NCI-H526 (cell line): ENCODE measurements around the gene C3orf62.
"Not testable (repeated sequence)": the region's sequence is repeated elsewhere in the genome, so short reads cannot be mapped to it uniquely, and the experiment has no call there.

ENCODE experiments used
- DNase-seq, 2 experiments: peaks; one replicate each; lab custom pipeline; 2025; lab: John Stamatoyannopoulos, UW

The C3orf62 gene

DNA sequence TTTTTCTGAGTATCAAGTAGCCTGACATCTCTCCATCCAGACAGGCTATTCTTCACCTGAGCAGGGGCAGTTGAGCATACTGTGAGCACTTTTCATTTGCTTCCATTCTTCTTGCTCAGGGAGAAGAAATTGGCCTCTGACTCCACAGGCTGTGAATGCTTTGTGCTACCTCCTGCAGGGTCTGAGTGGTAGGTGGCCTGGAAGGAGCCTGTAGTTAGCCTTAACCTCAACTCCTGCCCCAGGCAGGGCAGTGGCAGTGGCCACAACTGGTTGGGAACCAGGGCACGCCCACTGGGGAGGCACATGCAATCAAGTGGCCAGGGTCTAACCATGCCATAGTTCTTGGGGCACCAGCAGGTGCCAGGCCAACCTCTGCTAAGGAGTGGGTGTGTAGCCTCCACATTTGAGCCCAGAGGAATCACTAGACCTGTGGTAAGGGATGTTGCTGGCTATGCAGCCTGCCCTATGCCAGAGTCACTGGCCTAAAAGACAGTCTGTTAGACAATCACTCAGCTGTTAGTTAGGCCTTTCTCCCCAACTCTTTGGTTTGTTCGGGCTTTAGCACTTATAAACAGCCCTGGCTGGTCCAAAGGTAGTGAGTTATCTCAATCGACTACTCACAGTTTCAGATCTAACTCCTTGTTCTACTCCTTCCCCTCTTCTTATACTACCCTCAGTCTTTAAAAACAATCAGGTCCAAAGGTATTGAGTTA lies 7.4 kb downstream of the C3orf62 start:
- DNase-seq: no peak

DNA sequence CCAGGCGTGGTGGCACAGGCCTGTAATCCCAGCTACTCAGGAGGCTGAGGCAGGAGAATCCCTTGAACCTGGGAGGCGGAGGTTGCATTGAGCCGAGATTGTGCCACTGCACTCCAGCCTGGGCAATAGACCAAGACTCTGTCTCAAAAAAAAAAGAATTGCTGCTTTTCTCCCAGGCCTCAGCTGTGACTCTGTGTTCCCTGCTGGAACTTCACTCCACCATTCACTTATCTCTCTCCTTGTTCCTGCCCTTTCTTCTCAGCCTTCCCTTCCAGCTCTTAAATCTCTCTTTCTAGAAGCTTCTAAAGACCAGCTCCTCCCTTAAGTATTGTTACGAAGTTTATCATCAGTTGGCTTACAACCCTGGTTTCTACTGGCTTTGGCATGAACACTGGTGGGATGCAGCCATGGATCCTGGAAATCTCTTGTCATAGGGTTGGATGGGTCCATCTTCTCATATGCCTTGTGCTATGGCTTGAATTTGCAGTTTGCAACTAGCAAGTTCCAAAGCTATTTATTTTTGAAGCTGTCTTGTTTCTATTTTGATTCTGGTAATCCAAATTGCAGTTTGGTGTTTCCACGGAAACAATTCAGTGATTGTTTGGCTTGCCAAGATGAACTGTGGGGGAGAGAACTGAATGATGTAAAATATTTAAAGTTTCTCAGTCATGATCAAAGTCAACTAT lies 10.5 kb downstream of the C3orf62 start:
- DNase-seq: no peak

DNA sequence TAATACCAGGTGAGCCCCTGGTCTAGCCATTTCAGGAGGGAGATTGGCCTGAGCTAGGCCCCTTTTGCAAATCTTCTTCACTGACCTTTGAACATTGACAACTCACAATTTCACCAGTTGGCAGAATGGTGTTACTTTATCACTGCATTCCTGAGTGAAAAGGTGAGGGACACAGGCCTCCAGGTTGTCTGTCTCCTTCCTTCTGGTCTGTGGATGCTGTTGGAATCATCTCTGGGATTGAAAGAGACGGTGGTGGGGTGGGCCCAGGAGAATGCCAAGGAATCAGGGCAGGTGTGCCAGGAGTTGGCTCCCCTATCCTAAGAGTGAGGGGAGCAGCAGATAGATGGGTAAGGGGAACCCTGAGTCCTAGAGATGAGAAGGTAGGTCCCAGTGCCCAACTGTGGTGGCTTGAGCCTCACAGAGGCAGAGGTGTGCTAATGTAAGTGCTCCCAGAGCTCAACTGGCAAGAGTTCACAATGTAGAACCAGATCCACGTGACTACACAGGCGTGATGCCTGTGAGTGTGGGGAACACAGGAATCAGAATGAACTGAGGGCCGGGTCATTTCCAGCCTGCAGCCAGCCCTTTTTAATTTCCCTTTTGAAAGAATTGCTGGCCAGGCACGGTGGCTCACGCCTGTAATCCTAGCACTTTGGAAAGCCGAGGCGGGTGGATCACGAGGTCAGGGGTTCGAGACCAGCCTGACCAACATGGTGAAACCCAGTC lies 11.2 kb downstream of the C3orf62 start:
- DNase-seq: no peak

DNA sequence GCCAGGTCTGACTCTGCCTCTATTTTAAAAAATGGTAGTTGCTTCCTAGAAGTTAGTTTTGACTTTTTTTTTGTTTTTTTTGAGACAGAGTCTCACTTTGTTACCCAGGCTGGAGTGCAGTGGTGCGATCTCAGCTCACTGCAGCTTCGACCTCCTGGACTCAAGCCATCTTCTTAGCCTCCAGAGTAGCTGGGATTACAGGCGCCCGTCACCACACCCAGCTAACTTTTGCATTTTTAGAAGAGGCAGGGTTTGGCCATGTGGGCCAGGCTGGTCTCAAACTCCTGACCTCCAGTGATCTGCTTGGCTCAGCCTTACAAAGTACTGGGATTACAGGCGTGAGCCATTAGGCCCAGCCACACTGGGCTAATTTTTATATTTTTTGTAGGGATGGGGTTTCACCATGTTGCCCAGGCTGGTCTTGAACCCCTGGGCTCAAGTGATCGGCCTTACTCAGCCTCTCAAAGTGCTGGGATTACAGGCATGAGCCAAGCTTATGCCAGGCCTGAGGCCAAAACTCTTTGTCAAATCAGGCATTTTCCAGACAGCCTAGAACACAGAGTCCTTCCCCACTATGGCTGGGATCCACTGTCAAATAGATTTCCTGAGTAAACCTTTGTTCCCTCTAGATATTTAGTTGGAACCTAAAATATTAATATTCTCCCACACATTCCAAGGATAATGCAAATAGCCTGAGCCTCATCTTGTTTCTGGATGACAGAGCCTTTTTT lies 13.7 kb downstream of the C3orf62 start:
- DNase-seq: no peak

DNA sequence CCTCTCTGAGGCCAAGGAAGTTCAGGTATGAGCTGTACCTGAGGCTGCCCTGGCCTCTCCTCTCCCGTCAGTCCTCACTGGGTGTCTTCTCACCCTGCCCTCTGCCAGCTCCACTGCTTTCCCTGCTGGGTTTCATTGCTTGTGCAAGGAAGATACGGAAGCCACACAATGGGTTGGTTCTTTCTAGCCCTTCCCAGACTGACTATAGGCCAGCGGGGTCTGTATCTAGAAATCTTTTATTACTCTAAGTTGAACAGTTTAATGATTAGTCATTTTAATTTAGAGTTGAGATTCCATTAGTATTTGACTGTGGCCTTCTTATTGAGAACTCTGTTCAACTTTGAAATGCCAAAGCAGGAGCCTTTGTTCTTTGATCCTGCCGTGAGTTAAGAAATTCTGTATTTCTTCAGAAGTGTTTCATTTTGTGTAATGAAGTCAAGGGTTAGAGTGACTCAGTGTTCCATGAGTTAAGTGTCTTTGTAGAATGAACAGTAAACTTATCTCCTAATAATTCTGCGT lies 16.2 kb downstream of the C3orf62 start:
- DNase-seq: no peak

DNA sequence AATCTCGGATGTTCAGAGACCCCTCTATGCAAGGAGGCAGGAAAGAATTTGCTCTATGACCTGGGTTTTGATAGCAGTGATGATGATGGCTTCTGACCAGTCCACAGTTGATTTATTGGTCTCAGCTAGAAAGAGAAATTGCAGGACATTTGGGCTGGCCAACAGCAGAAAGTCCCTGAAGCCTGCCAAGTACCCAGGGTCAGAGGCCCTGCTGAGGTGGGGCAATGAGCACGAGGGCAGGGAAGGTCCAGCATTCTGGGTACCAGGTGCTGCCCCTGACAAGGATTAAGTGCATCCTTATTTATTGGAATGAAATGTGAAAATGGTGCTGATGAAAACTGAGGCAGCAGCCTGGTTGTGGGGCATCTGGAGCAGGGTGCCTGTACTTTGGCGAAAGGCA lies 19.8 kb downstream of the C3orf62 start:
- no peak for DNase-seq

DNA sequence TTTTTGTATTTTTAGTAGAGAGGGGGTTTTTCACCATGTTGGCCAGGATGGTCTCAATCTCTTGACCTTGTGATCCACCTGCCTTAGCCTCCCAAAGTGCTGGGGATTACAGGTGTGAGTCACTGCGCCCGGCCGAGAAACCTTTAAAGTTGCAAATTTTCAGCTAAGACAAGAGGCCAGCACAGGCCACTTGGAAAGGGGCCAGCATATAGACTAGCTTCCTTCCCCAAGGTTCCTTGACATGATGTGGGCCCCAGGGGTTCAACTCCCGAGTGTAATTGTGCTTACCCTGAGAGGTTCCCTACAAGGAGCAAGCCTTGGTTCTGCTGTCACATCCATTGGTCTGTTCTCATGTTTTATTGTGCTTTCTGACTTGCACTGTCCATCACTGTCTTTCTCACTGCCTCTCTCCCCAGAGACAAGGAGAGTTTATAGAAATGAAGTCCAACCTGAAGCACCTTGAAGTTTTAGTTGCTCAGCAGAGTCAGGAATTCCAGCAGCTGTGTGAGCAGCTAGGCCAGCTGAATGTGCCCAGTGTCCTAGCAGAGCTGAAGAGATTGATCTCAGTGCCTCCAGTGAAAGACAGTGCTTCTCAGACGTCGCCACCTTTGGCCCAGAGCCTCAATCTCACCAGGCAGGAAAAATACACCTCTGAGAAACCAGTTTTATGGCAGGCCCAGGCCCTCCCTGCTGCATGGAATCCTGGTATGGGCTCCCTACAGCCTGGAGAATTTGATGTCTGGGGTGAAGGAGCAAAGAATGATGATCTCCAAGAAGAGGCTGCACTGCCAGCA lies 21.1 kb downstream of the C3orf62 start:
- no peak for DNase-seq

DNA sequence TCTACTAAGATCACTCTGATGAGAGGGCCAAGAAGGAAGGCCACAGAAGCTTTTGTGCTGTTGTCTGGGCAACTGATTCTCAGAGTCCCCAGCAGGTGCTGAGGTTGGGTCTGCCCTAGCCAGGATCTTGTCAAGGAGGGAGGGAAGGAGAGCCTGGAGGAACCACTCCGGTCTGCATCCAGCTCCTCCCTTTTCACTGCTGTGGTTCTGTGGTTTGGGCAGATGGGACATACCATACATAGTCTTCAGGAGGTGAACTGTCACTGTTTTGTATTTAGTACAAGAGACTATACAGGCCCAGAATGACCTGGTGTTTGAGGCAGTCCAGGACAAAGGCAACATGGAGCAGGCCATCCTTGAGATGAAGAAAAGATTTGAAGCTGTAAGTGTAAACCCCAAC lies 21.9 kb downstream of the C3orf62 start:
- no peak for DNase-seq

DNA sequence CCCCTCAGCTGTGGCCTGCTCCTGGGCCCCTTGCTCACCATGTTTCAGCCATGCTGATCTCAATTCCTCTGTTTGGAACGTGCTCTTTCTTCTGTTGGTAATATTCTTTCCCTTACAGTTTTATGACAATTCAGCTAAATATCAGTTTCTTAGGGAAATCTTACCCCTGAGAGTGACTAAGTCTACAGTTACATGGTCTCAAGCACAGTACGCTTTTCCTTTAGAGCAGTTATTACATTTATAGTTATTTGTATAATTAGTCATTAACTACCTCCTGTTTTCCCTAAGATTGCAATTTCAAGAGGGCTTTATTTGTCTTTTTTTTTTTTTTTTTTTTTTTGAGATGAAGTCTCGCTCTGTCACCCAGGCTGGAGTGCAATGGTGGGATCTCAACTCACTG lies 23.5 kb downstream of the C3orf62 start:
- no peak for DNase-seq

DNA sequence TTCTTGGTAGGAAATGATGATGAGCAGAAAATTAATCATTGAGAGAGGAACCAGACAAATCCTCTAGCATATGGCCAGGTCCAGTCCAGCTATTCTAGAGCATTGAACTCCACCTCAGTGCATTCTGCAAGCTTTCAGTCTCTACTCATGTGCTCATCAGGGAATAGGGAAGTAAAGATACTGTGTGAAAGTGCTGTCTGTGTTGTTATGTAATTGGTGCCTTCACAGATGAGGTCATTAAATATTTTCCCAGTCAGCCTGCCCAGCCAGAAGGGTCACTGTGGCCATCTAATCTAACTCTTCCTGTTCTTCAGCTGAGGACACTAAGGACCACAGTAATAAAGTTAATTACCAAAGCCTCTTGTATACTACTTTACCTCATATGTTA lies 28.2 kb downstream of the C3orf62 start:
- DNase-seq: no peak

DNA sequence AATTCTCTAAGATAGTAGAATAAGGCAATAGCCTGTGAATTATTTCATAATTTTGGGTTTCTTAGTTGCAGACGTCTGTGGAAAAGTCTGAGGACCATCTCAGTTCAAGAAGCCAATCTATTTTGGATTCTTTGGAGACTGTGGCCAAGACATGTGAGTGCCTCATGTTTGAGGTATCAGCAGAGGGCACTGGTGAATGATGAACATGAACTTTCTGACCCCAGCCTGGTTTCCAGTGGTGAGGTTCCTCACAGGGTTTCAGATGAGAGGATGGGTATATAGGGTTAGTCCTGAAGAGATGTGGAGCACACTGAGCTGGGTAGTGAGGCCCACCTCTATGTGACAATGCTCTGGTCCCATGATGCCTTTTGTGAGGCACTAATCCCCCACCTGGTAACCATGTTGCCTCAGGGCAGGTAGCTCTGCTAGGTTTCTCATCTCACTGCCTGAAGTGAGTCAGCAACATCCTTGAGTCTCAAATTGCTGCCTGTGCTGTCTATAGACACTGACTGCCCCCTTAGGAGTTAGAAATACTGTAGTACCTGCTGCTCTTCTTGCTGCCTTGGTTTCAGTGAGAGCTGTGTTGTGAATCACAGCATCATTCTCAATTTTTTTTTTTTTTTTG lies 32.3 kb downstream of the C3orf62 start:
- DNase-seq: no peak

DNA sequence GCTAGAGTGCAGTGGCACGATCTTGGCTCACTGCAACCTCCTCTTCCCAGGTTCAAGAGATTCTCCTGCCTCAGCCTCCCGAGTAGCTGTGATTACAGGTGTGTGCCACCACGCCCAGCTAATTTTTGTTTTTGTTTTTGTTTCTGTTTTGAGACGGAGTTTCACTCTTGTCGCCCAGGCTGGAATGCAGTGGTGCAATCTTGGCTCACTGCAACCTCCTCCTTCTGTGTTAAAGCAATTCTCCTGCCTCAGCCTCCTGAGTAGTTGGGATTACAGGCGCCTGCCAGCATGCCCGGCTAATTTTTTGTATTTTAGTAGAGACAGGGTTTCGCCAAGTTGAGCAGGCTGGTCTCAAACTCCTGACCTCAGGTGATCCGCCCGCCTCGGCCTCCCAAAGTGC lies 36.9 kb downstream of the C3orf62 start:
- DNase-seq: not testable (repeated sequence)

DNA sequence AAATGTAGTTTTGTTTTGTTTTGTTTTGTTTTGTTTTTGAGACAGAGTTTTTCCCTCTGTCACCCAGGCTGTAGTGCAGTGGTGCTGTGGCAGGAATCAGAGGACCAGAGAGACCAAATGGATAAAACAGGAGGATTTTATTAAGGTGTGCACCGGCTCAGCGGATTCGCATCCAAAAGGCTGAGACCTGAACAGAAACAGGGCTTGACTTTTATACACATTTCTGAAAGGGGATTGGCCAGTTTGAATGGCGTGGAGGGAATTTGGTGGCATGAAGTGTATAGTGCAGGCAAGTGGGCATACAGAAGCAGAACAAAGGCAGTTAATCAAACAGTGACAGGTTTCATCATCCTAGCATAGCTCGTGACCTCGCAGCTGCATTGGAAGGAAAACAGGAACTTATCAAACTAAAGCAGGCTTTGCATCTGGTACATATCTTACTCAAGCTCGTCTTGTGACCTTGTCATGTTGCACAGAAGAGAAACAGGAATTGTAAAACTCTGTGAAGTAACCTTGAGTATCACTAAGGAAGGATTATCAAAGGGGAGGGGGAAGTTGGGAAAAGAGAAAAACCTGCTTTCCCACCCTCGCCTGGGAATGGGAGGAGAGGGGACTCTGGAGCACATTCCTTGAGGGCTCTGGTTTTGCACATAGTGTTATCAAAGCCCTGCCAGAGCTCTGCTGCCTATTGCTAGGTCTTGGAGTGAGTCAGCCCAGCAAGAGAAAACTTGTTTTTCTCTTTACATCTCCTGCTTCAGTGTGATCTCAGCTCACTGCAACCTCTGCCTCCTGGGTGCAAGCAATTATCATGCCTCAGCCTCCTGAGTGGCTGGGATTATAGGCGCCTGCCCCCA lies 38.5 kb downstream of the C3orf62 start:
- DNase-seq: no peak

DNA sequence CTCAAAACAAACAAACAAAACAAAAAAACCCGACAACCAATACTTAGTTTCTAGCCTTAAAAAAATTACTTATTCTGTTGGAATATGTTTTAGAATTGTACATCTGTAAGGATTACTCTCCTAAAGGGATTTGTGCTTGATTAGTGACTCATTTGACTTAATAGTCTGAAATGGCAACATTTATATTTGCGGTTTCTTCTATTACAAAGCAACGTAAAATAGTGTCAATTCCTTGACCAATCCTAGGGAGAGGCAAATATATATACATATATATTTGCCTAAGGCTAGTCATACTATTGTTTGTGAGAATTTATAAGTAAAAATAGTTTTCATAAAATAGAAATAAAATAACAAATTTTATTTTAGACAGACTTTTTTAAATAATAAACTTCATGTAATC lies 39.7 kb downstream of the C3orf62 start:
- DNase-seq: no peak

DNA sequence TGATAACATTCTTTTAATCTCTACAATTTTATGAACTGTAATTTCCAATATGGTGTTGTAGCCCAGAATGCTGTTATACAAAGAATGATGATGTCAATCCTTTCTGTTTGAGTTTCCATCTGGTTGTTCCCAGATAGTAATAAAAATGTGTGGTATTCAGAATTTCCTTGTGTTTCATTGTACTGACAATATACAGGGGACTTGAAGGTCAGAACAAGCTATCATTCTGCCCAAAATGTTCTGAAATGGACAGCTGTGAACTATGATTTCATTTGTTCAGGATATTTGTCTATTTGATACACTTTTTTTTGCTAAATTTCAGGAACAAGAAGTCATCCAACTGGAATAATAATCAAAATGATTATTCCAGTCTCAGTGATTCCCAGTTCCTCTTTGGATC lies 40.8 kb downstream of the C3orf62 start:
- DNase-seq: no peak

DNA sequence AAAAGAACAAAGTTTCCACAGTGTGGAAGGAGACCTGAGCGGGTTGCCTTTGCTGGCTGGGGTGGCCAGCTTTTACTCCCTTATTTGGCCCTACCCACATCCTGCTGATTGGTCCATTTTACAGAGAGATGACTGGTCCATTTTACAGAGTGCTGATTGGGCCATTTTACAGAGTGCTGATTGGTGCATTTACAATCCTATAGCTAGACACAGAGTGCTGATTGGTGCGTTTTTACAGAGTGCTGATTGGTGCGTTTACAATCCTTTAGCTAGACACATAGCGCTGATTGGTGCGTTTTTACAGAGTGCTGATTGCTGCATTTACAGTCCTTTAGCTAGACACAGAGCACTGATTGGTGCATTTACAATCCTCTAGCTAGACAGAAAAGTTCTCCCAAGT lies 48.2 kb downstream of the C3orf62 start:
- not testable (repeated sequence) for DNase-seq

DNA sequence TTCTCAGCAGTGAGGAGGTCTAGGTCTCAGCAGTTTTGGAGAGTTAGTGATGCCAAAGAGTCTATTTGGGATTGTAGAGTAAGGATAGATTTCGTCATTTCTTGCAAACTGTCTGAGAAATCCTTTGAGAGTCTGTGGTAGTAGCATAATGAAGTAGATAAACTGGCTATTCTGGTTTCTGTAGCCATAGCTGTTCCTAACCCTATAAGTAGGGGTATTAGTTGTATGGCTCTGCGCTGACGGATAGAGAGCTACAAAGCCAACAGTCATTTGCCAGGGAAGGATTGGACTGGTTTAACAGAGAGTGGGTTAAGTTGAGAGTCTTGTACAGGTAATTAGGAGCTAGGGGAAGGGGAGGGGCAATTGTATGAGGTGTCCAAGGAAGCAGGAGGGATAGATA lies 55.0 kb downstream of the C3orf62 start:
- peak in 1 of 2 experiments; percentile 26 for DNase-seq

DNA sequence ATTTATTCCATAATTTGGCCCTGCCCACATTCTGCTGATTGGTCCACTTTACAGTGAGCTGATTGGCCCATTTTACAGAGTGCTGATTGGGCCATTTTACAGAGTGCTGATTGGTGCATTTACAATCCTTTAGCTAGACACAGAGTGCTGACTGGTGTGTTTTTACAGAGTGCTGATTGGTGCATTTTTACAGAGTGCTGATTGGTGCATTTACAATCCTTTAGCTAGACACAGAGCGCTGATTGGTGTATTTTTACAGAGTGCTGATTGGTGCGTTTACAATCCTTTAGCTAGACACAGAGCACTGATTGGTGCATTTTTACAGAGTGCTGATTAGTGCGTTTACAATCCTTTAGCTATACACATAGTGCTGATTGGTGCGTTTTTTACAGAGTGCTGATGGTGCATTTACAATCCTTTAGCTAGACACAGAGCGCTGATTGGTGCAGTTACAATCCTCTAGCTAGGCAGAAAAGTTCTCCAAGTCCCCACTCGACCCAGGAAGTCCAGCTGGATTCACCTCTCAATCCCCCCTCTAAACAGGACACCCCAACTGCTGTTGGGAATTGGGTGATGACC lies 56.0 kb downstream of the C3orf62 start:
- DNase-seq: not testable (repeated sequence)

DNA sequence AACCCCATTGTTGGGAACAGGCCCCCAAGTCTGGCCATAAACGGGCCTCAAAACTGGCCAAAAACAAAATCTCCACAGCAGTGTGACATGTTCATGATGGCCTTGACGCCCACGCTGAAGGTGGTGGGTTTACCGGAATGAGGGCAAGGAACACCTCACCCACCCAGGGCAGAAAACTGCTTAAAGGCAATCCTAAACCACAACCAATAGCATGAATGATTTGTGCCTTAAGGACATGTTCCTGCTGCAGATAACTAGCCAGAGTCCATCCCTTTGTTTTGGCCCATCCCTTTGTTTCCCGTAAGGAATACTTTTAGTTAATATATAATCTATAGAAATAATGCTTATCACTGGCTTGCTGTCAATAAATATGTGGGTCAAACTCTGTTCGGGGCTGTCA lies 57.9 kb downstream of the C3orf62 start:
- DNase-seq: no peak
